GM06990 (cell line): Measurements from ENCODE around the gene HS3ST2.

Experiments used
- DNase-seq: peaks from one replicate; pipeline ENCODE4 v3.0.0-alpha.2; 2011; ENCODE audit not compliant: insufficient read length; ENCODE audit errors: extremely low read depth
- H3K27me3 ChIP-seq: replicated peaks from 2 replicates; pipeline ENCODE4 v1.6.0; 2011; ENCODE audit warnings: low read length; ENCODE audit not compliant: control insufficient read depth, insufficient read depth
- H3K36me3 ChIP-seq: 2 replicates; pipeline ENCODE4 v1.5.1; 2011; ENCODE audit warnings: low read length; ENCODE audit not compliant: control insufficient read depth, insufficient read depth
- H3K4me3 ChIP-seq: replicated peaks from 2 replicates; pipeline ENCODE4 v1.5.1; 2011; ENCODE audit warnings: low read depth, mild to moderate bottlenecking, control low read depth, low read length
- CTCF ChIP-seq: IDR thresholded peaks from 2 replicates; pipeline ENCODE4 v1.5.1; 2011; ENCODE audit warnings: low read length, control low read depth, mild to moderate bottlenecking, inconsistent platforms; ENCODE audit not compliant: insufficient read depth, poor library complexity, severe bottlenecking

HS3ST2 gene

DNA sequence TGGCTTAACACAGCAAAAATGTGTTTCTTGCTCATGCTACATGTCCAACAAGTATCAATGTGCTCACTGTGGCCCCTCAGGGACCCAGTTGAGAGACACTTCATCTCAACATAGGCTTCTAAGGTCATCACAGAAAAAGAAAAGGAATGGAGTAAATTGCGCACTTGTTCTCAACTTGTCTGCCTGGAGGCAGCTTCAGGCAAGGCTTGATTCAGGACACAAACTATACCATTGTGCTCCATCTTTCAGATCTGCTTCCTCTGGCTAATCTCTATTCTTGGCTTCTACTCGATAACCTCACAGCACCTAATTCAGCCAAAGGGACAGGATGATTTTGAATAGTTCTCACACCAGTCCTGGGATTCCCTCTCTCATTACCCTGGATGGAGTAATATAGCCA, 35.6 kb downstream of the HS3ST2 start:
- TF ChIP-seq CTCF, result no peak
- Histone ChIP-seq H3K4me3 (no peak overlapping the region), H3K27me3 (no peaks in the 10 kb centered on the region)

GRCh38 chr16:22855231-22855630, 41.3 kb downstream of the HS3ST2 start:
- Histone ChIP-seq H3K36me3 (no peaks in the 10 kb centered on the region), H3K27me3 (no peaks in the 10 kb centered on the region), H3K4me3 (no peak overlapping the region)
- no peak for TF ChIP-seq CTCF
- DNase-seq, result no peak

More for the DNA sequence above, 35.6 kb downstream of the HS3ST2 start:
- no peak for DNase-seq
- H3K36me3 ChIP-seq, result no peaks in the 10 kb centered on the region

GRCh38 chr16:22857296-22858025, 43.5 kb downstream of the HS3ST2 start:
- no peak for DNase-seq
- no peaks in the 10 kb centered on the region for H3K27me3 ChIP-seq
- H3K4me3 ChIP-seq, result no peak overlapping the region
- no peak for TF ChIP-seq CTCF
- no peaks in the 10 kb centered on the region for H3K36me3 ChIP-seq

DNA sequence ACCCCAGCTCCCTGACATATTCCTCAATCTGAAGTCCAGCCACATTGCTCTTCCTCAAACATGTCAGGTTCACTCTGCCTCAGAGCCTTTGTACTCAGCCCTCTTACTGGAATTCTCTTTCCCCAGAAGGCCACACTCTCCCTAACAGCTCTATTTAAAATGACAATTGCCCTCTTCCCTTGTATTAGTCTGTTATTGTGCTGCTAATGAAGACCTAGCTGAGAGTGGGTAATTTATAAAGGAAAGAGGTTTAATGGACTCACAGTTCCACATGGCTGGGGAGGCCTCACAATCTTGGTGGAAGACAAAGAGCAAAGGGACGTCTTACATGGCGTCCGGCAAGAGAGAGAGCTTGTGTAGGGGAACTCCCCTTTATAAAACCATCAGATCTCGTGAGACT, 46.0 kb downstream of the HS3ST2 start:
- no peak for DNase-seq
- H3K4me3 ChIP-seq, result no peak overlapping the region
- no peaks in the 10 kb centered on the region; the same call in 1 of the 2 replicates for H3K27me3 ChIP-seq
- TF ChIP-seq CTCF, result no peak
- no peaks in the 10 kb centered on the region for H3K36me3 ChIP-seq

- Histone ChIP-seq H3K36me3 (no peaks in the 10 kb centered on the region), H3K27me3 (no peaks in the 10 kb centered on the region; the same call in 1 of the 2 replicates), H3K4me3 (no peak overlapping the region)
- TF ChIP-seq CTCF, result no peak
- no peak for DNase-seq
These were observed 47.6 kb downstream of the HS3ST2 start for GRCh38 chr16:22861580-22861979.
